Activated T-cell treated with anti-CD3 and anti-CD28 coated beads for 1 hour (primary cell): ENCODE data around the gene ZNF768.

Experiments used
- DNase-seq: peaks from one replicate; pipeline ENCODE4 v3.0.0-alpha.2; 2020; ENCODE audit warnings: low read depth

ZNF768 gene

DNA sequence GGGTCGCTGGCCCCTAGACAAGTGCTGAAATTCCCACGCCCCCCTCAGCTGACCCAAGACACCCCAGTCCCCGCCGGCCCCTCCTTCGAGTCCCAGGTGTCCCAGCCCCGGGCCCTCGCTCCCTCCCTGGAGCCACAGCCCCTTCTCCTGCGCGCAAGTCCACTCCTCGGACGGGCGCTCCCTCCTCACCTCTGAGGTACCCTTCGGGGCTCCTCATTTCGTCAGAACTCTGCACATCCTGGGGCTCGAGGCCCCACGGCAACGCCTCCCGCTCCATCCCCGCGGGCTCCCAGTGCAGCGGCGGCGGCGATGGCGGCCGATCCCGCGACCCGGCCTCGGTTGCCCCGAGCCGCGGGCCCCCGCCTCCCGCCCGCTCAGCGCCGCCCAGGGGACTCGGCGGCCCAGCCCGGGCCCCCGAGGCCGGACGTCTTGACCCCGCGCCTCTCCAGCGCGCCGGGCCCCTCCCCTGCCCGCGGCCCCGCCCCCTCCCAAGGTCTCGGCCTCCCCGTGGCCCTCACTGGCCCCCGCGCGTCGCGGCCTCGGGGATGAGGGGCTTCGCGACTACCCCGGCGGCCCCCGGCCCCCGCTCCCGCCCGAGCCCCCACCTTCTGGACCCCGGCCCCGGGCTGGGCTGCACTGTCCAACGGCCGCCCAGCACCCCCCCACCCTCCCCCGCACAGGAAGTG lies at the start of gene ZNF768:
ZNF768 (minus strand) TSS at position 430 of the 686 bp plus-strand sequence; CDS start at position 277, 153 bp downstream.
- no peak for DNase-seq

GRCh38 chr16:30574678-30575077 lies 48.3 kb upstream of the ZNF768 start:
- DNase-seq: no peak

DNA sequence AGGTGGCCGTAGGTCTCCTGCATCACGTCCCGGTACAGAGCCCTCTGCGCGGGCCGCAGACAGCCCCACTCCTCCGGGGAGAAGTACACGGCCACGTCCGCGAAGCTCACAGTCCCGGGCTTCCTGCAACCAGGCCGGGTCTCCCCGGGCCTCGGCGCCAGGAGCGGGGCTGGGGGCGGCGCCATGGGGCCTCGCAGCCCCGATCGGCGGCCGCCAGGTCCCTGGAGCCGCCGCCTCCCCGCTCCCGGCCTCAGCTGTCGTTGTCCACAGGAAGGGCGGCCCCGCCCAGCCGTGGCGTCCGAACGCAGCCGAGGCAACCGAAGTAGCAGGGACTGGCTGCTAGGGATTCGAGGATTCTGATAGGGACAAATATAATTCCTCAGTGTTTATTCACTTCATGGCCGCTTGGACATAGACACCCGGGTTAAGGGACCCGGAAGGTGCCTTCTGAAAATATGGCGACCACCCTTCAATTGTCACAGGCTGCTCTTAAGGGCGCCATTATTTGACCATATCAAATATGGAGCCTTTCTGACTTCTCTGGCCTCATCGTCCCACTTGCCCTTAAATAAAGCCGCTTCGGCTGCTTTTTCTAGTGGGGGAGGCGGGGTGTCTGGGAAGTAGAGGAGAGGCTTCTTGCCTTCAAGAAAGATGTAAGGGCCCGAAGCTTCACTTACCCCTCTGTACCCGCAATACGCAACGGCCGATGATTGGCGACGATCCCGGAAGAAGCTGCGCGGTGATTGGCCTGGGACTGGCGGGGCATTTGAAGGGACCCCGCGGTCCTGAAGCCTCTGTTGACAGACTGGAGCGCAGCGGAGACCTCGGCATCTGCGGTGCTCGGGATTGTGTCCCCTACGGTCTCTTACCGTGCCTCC lies 45.3 kb upstream of the ZNF768 start, which contains the start of gene ZNF688:
ZNF688 (minus strand) TSS at position 270 of the 878 bp plus-strand sequence; CDS start at position 185, 85 bp downstream.
- DNase-seq: peak; percentile 88

- DNase-seq: no peak
Measured at GRCh38 chr16:30570636-30571444, 44.5 kb upstream of the ZNF768 start.

DNA sequence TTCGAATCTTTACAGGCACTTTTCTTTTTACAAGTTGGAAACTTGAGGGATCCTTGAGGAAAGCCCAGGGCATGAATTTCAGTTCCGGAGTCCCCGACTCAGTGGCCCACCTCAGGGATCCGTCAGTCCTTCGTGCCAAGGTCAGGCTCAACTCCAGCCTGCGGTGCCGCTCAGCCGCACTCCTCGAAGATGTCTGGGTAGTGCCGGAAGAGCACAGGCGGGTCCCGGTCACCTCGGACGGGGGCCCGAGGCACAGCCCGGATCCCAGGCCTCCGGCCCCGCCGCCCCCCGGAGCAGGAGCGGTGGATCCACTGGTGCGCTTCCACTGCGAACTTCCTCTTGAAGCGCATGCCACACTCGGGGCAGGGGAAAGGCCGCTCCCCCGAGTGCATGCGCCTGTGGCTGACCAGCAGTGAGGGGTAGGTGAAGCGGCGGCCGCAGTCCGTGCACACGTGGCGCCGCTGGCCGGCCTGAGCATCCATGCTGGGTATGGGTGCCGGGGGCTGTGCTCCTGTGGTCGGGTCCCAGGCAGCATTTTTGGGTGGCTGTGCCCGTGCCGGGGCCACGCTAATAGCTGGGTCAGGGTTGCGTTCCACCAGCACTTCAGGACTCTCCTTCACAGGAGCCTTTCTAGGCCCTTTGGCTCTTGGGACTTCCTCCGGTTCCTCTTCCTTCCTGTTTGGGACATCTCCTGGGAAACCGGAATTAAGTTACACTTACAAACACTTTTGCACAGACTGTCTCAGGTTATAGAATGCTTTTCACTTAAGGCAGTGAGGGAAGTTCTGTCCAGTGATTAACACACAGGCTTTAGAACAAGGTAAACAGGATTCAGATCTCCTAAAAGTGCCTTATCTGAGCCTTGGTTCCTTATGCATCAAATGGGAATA lies 43.6 kb upstream of the ZNF768 start:
- DNase-seq: no peak

DNA sequence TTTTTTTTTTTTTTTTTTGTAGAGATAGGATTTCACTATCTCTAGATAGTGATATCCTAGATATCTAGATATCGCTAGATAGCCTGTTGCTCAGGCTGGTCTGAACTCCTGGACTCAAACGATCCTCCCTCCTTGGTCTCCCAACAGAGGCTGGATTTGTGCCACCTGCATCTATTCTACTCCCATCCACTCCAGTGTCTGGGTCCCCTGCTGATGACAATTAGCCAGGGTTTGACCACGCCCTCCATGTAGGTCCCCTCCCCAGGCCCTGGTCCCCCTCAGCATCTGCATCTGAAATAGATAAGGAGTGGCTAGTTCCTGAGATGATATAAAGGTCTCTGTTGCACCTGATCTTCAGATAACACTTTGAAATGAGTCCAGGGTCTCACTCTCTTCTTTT lies 42.9 kb upstream of the ZNF768 start:
- no peak for DNase-seq

DNA sequence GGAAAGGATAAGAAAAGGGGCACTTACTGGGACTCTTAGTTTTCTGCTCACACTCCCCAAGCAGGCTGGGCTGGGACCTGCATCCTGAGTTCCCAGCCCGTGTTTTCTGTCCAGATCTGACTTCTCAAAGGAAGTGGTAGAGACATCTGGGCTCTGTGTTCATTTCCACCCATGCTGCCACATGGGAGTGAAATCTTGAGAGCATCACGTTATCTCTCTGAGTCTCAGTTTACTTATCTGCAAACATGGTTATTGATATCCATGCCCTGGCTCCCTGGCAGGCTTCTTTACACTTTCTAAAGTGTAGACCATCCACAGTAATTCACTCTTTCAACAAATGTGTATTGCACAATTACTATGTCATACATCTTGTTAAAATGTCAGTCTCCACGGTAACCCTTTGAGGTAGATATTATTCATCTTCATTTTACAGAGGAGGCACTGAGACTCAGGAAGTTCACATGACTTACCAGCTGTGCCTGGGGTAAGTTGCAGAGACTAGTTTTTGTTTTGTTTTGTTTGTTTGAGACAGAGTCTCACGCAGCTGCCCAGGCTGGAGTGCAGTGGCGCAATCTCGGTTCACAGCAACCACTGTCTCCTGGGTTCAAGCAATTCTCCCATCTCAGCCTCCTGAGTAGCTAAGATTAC lies 41.7 kb upstream of the ZNF768 start:
- DNase-seq: no peak

DNA sequence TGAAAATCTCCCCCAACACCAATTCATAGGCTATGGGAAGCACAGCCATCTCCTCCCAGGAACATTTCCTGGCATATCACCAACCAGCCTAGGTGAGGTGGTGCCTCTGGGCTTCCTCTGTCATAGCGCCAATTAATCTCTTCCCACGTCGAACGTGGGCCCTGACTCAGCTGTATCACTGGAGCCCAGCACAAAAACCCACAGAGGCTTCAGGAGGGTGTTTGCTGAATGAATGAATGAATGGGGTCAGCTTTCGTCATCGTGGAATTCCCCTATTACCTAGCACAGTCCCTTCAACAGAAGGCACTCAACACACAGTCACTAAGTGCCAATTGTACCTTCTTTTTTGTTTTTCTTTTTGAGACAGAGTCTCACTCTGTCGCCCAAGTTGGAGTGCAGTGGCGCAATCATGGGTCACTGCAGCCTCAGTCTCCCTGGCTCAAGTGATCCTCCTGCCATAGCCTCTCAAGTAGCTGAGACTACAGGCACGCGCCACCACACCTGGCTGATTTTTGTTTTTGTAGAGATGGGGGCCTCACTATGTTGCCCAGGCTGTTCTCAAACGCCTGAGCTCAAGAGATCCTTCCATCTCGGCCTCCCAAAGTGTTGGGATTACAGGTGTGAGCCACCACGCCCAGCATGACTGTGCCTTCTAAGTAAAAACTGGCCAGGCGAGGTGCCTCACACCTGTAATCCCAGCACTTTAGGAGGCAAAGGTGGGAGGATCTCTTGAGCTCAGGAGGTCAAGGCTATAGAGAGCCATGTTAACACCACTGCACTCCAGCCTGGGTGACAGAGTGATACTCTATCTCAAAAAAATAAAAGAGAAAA lies 41.0 kb upstream of the ZNF768 start:
- no peak for DNase-seq

DNA sequence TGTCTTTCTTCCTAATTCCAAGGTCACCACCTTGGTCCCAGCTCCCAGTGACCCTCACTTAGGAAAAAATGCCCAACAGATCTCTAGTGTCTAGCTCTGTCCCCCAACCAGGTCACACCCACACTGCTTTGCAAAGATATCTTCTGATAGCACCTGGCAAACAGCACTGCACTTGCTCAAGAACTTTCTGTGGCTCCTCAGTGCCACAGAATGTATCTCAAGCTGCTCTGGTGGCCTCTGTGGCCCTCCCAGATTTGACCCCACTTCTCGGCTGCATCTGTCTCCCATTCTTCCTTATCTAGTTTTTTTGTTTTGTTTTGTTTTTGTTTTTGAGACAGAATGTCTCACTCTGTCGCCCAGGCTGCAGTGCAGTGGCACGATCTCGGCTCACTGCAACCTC lies 40.2 kb upstream of the ZNF768 start:
- DNase-seq: no peak

DNA sequence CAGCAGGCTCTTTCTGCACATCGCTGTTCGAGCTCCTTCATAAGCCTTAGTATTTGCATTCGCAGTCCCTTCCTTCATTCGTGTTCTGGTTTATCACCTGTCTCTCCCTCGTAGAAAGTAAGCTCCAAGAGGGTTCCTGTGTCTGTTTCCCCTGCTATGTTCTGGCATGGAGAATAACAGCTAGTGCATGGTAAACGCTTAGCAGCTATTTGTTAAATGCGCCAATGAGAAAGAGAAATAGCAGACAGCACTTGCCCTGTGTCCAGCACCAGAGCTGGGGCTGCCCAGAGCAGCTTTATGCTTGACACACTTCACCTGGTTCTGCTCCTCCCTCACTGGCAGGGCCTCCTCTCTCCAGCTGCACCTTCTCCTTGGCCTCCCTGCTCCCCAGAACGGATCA lies 39.6 kb upstream of the ZNF768 start:
- no peak for DNase-seq

GRCh38 chr16:30565526-30565925 lies 39.2 kb upstream of the ZNF768 start:
- no peak for DNase-seq

- DNase-seq: no peak
Measured at GRCh38 chr16:30562021-30562420, 35.7 kb upstream of the ZNF768 start.

GRCh38 chr16:30561089-30561816 lies 34.9 kb upstream of the ZNF768 start:
- no peak for DNase-seq

GRCh38 chr16:30559690-30560089 lies 33.3 kb upstream of the ZNF768 start:
- no peak for DNase-seq

- no peak for DNase-seq
Measured at GRCh38 chr16:30558789-30559377, 32.5 kb upstream of the ZNF768 start.

- DNase-seq: peak; percentile 90
Measured at GRCh38 chr16:30557957-30558788, 31.8 kb upstream of the ZNF768 start, which contains the start of gene ZNF764. Gene ZNF764 (minus strand): TSS chr16:30558374. CDS start chr16:30558182, 192 bp downstream.

GRCh38 chr16:30557707-30557956 lies 31.3 kb upstream of the ZNF768 start:
- DNase-seq: no peak

- no peak for DNase-seq
Measured at GRCh38 chr16:30556125-30556473, 29.7 kb upstream of the ZNF768 start.
